ENCODE data around the gene TPK1.

DNA sequence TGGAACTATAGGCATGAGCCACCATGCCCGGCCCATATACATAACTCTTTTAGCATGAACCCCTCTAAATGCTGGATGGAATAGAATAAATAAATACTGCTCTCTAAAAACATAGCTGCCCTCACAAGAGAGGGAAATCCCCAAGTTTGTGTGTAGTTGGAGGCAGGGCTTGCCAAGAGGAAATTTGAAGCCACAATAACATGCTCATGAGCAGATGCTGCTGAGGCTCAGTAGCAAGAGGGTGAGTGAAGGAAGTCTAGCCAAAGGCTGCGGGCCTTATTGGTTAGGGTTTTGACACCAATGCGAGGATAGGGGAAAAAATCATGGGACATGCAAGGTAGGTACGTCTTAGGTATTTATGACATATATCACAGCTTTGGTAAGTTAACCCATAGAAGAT is 17.3 kb downstream of the TPK1 start:
- TF ChIP-seq EZH2 (IDR thresholded peaks at IDR 0.05; ENCODE audit: low read length, missing control alignments) (no peak), CTCF (conservative IDR thresholded peaks at IDR 0.05 in 1 of 2, IDR thresholded peaks at IDR 0.05 in 1 of 2; ENCODE audit: low read depth in 1 of 2, low read length in 2 of 2) (no peak)
